Gastrocnemius medialis (tissue), 4 donors: Measurements from ENCODE around the gene TNS1. TPM values are rescaled to one million over a fixed set of nuclear protein-coding genes. Genes with fewer than 3 reads are reported as not detected.

ENCODE experiments used
- ATAC-seq, 2 donors: fragments of 150-250 bp; one replicate each; pipeline ENCODE4 v1.9.1; 2016
- DNase-seq, 2 donors: peaks; one replicate each; pipeline ENCODE4 v3.0.0-alpha.2; 2019
- H3K27ac ChIP-seq, 4 donors: fragments of 200-600 bp; sonication (generic); 1 replicate in 1 of 4; 2 replicates in 3 of 4; pipeline ENCODE4 v1.5.1; 2016 to 2018; ENCODE audit warnings: mild to moderate bottlenecking in 2 of 4, moderate library complexity in 1 of 4
- H3K27me3 ChIP-seq, 3 donors: fragments of 200-600 bp; sonication (generic) in 2 of 3; 1 replicate in 1 of 3; 2 replicates in 2 of 3; pipeline versions ENCODE4 v1.5.1 to v1.6.0; 2016 to 2019; ENCODE audit warnings: mild to moderate bottlenecking in 1 of 3, moderate library complexity in 1 of 3
- H3K36me3 ChIP-seq, 2 donors: fragments of 200-600 bp; sonication (generic) in 1 of 2; one replicate each; pipeline ENCODE4 v1.5.1; 2017 to 2018
- H3K4me1 ChIP-seq, 2 donors: fragments of 200-600 bp; sonication (generic) in 1 of 2; one replicate each; pipeline ENCODE4 v1.5.1; 2016 to 2017; ENCODE audit warnings: mild to moderate bottlenecking in 2 of 2
- H3K4me3 ChIP-seq, 4 donors: fragments of 200-600 bp; sonication (generic) in 3 of 4; 1 replicate in 1 of 4; 2 replicates in 3 of 4; pipeline ENCODE4 v1.5.1; 2016 to 2019; ENCODE audit warnings: mild to moderate bottlenecking in 2 of 4
- H3K9me3 ChIP-seq, 3 donors: fragments of 200-600 bp; sonication (generic) in 2 of 3; 1 replicate in 1 of 3; 2 replicates in 2 of 3; pipeline ENCODE4 v1.5.1; 2016 to 2019
- POLR2A ChIP-seq, 2 donors: fragments of 450-650 bp; IDR thresholded peaks; one replicate each; pipeline ENCODE4 v1.6.1; 2017; ENCODE audit warnings: antibody characterized with exemption in 2 of 2, mild to moderate bottlenecking in 2 of 2, moderate library complexity in 2 of 2
- in situ Hi-C, 4 donors: fragments of 200-750 bp; cut with MboI; loops; one replicate each; pipeline versions ENCODE4 v1.15.0 to v1.8.0; 2017; ENCODE audit warnings: low sequenced_read_pairs in 4 of 4
- intact Hi-C: fragments of 100-400 bp; cut with DNase I; formaldehyde crosslinking; loops from one replicate; pipeline ENCODE4 v1.15.1; 2023; ENCODE audit warnings: low total_unique reads
- total RNA-seq, 4 donors: library from RNA; depleted of rRNA; stranded (reverse); fragments of >200 nt; gene quantifications; one replicate each; pipeline versions ENCODE4 v1.1.0 to v1.2.3, GENCODE V29; 2016
- TF ChIP-seq, protein P1 (sequence below), 5 experiments: fragments of 450-650 bp in 3 of 5; fragments of 200-600 bp in 2 of 5; sonication (generic) in 2 of 5; IDR thresholded peaks in 4 of 5; conservative IDR thresholded peaks in 1 of 5; 1 replicate in 4 of 5; 2 replicates in 1 of 5; pipeline ENCODE4 v1.5.1; 2016 to 2019; ENCODE audit warnings: antibody characterized with exemption in 5 of 5, mild to moderate bottlenecking in 3 of 5, moderate library complexity in 3 of 5

Gene TNS1
- total RNA-seq, 4 donors from 2014 or later, result 407 to 670 (median 484) TPM

GRCh38 chr2:217935901-217936684 lies 66.7 kb downstream of the TNS1 start:
- TF ChIP-seq, protein P1, sequence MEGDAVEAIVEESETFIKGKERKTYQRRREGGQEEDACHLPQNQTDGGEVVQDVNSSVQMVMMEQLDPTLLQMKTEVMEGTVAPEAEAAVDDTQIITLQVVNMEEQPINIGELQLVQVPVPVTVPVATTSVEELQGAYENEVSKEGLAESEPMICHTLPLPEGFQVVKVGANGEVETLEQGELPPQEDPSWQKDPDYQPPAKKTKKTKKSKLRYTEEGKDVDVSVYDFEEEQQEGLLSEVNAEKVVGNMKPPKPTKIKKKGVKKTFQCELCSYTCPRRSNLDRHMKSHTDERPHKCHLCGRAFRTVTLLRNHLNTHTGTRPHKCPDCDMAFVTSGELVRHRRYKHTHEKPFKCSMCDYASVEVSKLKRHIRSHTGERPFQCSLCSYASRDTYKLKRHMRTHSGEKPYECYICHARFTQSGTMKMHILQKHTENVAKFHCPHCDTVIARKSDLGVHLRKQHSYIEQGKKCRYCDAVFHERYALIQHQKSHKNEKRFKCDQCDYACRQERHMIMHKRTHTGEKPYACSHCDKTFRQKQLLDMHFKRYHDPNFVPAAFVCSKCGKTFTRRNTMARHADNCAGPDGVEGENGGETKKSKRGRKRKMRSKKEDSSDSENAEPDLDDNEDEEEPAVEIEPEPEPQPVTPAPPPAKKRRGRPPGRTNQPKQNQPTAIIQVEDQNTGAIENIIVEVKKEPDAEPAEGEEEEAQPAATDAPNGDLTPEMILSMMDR (IDR thresholded peaks at IDR 0.05 in 4 of 5, conservative IDR thresholded peaks at IDR 0.05 in 1 of 5), result no peak
- no peak for TF ChIP-seq POLR2A (IDR thresholded peaks at IDR 0.05)
- ATAC-seq (no peak), DNase-seq (no peak)
- intact Hi-C loops, result no loop called here
- H3K4me3 ChIP-seq, result peak overlapping the region in 1 of 4 donors; percentile 60
- H3K4me1 ChIP-seq, result peaks cover 68 to 78% of the 10 kb centered on the region in 2 donors
- H3K9me3 ChIP-seq, result no peaks in the 10 kb centered on the region
- peak overlapping the region; percentile 87 to 94 (median 89) for H3K27ac ChIP-seq
- H3K27me3 ChIP-seq, result no peaks in the 10 kb centered on the region
- H3K36me3 ChIP-seq, result no peaks in the 10 kb centered on the region
- in situ Hi-C loops, result no loop called here

- H3K4me3 ChIP-seq, result peak overlapping the region; percentile 5 to 60 (median 21)
- intact Hi-C loops, result no loop called here
- no peaks in the 10 kb centered on the region for H3K27me3 ChIP-seq
- peak in 1 of 2 donors; percentile 4 for ATAC-seq
- H3K4me1 ChIP-seq, result peaks cover 71 to 84% of the 10 kb centered on the region in 2 donors
- no peak for DNase-seq
- H3K9me3 ChIP-seq, result no peaks in the 10 kb centered on the region
- in situ Hi-C loops, result no loop called here
- no peaks in the 10 kb centered on the region for H3K36me3 ChIP-seq
- TF ChIP-seq POLR2A (IDR thresholded peaks at IDR 0.05), result no peak
- TF ChIP-seq, protein P1 (IDR thresholded peaks at IDR 0.05 in 4 of 5, conservative IDR thresholded peaks at IDR 0.05 in 1 of 5), result no peak
- H3K27ac ChIP-seq, result peak overlapping the region; percentile 87 to 94 (median 89)
Measured at GRCh38 chr2:217935235-217935879, 67.4 kb downstream of the TNS1 start.

GRCh38 chr2:217934321-217935131 lies 68.3 kb downstream of the TNS1 start:
- in situ Hi-C loops, result no loop called here
- intact Hi-C loops, result no loop called here

GRCh38 chr2:217933617-217933993 lies 69.2 kb downstream of the TNS1 start:
- H3K9me3 ChIP-seq, result no peaks in the 10 kb centered on the region
- H3K4me3 ChIP-seq, result peak overlapping the region in 3 of 4 donors; percentile 17 to 60 (median 35)
- peak overlapping the region; percentile 87 to 94 (median 89) for H3K27ac ChIP-seq
- no peak for TF ChIP-seq POLR2A (IDR thresholded peaks at IDR 0.05)
- TF ChIP-seq, protein P1 (IDR thresholded peaks at IDR 0.05 in 4 of 5, conservative IDR thresholded peaks at IDR 0.05 in 1 of 5), result no peak
- no peak for DNase-seq
- ATAC-seq, result no peak
- in situ Hi-C loops (no loop called here), intact Hi-C loops (no loop called here)
- no peaks in the 10 kb centered on the region for H3K36me3 ChIP-seq
- no peaks in the 10 kb centered on the region for H3K27me3 ChIP-seq
- peaks cover 81 to 90% of the 10 kb centered on the region in 2 donors for H3K4me1 ChIP-seq

More at GRCh38 chr2:217934321-217935131, 68.3 kb downstream of the TNS1 start:
- DNase-seq (peak; percentile 83 to 91), ATAC-seq (peak; percentile 79 to 88)
- Histone ChIP-seq H3K36me3 (no peaks in the 10 kb centered on the region), H3K4me3 (peak overlapping the region; percentile 5 to 60 (median 22)), H3K27me3 (no peaks in the 10 kb centered on the region), H3K9me3 (no peaks in the 10 kb centered on the region), H3K27ac (peak overlapping the region; percentile 87 to 94 (median 89)), H3K4me1 (peaks cover 80 to 90% of the 10 kb centered on the region in 2 donors)
- peak in 1 of 2 donors; percentile 16 for TF ChIP-seq POLR2A (IDR thresholded peaks at IDR 0.05)
- TF ChIP-seq, protein P1 (IDR thresholded peaks at IDR 0.05 in 4 of 5, conservative IDR thresholded peaks at IDR 0.05 in 1 of 5), result no peak
